ENCODE results near the gene OR2A7. TPM values are rescaled to one million over a fixed set of nuclear protein-coding genes. Genes with fewer than 3 reads are reported as not detected.
"Not testable (repeated sequence)": the region's sequence is repeated elsewhere in the genome, so short reads cannot be mapped to it uniquely, and the experiment has no call there.

OR2A7 gene
- 1.5 TPM in 1 of 2 replicates, not detected in the other for total RNA-seq

- not testable (repeated sequence) for DNase-seq (ENCODE audit: extremely low read depth, low read depth, low spot score)
Measured at GRCh38 chr7:144264692-144265091, at the start of gene OR2A7. Gene OR2A7 (minus strand): TSS chr7:144264792. CDS start chr7:144259628, 5,164 bp downstream.

- DNase-seq (ENCODE audit: extremely low read depth, low read depth, low spot score), result not testable (repeated sequence)
Measured at GRCh38 chr7:144311872-144312469, 47.4 kb upstream of the OR2A7 start, which contains the start of gene OR2A1. Gene OR2A1 (plus strand): TSS chr7:144312419. CDS start chr7:144318125, 5,706 bp downstream.

GRCh38 chr7:144311218-144311617, 46.6 kb upstream of the OR2A7 start:
- not testable (repeated sequence) for DNase-seq (ENCODE audit: extremely low read depth, low read depth, low spot score)

- DNase-seq (ENCODE audit: extremely low read depth, low read depth, low spot score), result not testable (repeated sequence)
Measured at GRCh38 chr7:144309702-144310101, 45.1 kb upstream of the OR2A7 start.

GRCh38 chr7:144305156-144305555, 40.6 kb upstream of the OR2A7 start:
- DNase-seq (ENCODE audit: extremely low read depth, low read depth, low spot score), result not testable (repeated sequence)

GRCh38 chr7:144303607-144304006, 39.0 kb upstream of the OR2A7 start:
- DNase-seq (ENCODE audit: extremely low read depth, low read depth, low spot score), result not testable (repeated sequence)

GRCh38 chr7:144302578-144303303, 38.1 kb upstream of the OR2A7 start:
- not testable (repeated sequence) for DNase-seq (ENCODE audit: extremely low read depth, low read depth, low spot score)

- not testable (repeated sequence) for DNase-seq (ENCODE audit: extremely low read depth, low read depth, low spot score)
Measured at GRCh38 chr7:144293794-144294499, 29.4 kb upstream of the OR2A7 start.

- DNase-seq (ENCODE audit: extremely low read depth, low read depth, low spot score), result not testable (repeated sequence)
Measured at GRCh38 chr7:144292384-144293161, 28.0 kb upstream of the OR2A7 start.

GRCh38 chr7:144291607-144292006, 27.0 kb upstream of the OR2A7 start:
- DNase-seq (ENCODE audit: extremely low read depth, low read depth, low spot score), result not testable (repeated sequence)

- not testable (repeated sequence) for DNase-seq (ENCODE audit: extremely low read depth, low read depth, low spot score)
Measured at GRCh38 chr7:144287171-144287784, 22.7 kb upstream of the OR2A7 start.

GRCh38 chr7:144283716-144284115, 19.1 kb upstream of the OR2A7 start:
- DNase-seq (ENCODE audit: extremely low read depth, low read depth, low spot score), result not testable (repeated sequence)

- not testable (repeated sequence) for DNase-seq (ENCODE audit: extremely low read depth, low read depth, low spot score)
Measured at GRCh38 chr7:144282490-144282889, 17.9 kb upstream of the OR2A7 start.

- not testable (repeated sequence) for DNase-seq (ENCODE audit: extremely low read depth, low read depth, low spot score)
Measured at GRCh38 chr7:144281981-144282380, 17.4 kb upstream of the OR2A7 start.

- DNase-seq (ENCODE audit: extremely low read depth, low read depth, low spot score), result not testable (repeated sequence)
Measured at GRCh38 chr7:144280010-144280409, 15.4 kb upstream of the OR2A7 start.

- not testable (repeated sequence) for DNase-seq (ENCODE audit: extremely low read depth, low read depth, low spot score)
Measured at GRCh38 chr7:144275281-144275680, 10.7 kb upstream of the OR2A7 start.

- DNase-seq (ENCODE audit: extremely low read depth, low read depth, low spot score), result not testable (repeated sequence)
Measured at GRCh38 chr7:144269188-144269587, 4.6 kb upstream of the OR2A7 start, which contains the start of gene CTAGE8. Gene CTAGE8 (minus strand): TSS chr7:144269288. CDS start chr7:144269250, 38 bp downstream.

- not testable (repeated sequence) for DNase-seq (ENCODE audit: extremely low read depth, low read depth, low spot score)
Measured at GRCh38 chr7:144262128-144262527, 2.5 kb downstream of the OR2A7 start.

GRCh38 chr7:144259067-144259466, 5.5 kb downstream of the OR2A7 start:
- DNase-seq (ENCODE audit: extremely low read depth, low read depth, low spot score), result not testable (repeated sequence)

- DNase-seq (ENCODE audit: extremely low read depth, low read depth, low spot score), result no peak
Measured at GRCh38 chr7:144256112-144256511, 8.5 kb downstream of the OR2A7 start.
